SU-DHL-6 (cell line): Measurements from ENCODE around the gene SAP25.

Source experiments
- H2AFZ ChIP-seq: fragments of 200-600 bp; sonication (generic); 2 replicates; pipeline ENCODE4 v1.6.1; 2014; ENCODE audit warnings: low read depth, mild to moderate bottlenecking, moderate library complexity, mixed read lengths, antibody characterized with exemption, low read length; ENCODE audit not compliant: severe bottlenecking
- H3F3A ChIP-seq: fragments of 200-600 bp; shearing (Covaris generic); 2 replicates; pipeline ENCODE4 v1.6.0; 2016; ENCODE audit warnings: antibody characterized with exemption, mild to moderate bottlenecking; ENCODE audit not compliant: insufficient read depth
- H3K27ac ChIP-seq: fragments of 200-600 bp; sonication (generic); 2 replicates; pipeline ENCODE4 v1.5.1; 2016; ENCODE audit warnings: low read depth, mild to moderate bottlenecking, low read length, moderate library complexity, mixed read lengths
- H3K27me3 ChIP-seq: fragments of 200-600 bp; sonication (generic), shearing (Covaris generic); 2 replicates; pipeline ENCODE4 v1.6.0; 2014; ENCODE audit warnings: mild to moderate bottlenecking, low read length
- H3K36me3 ChIP-seq: fragments of 200-600 bp; sonication (generic); 2 replicates; pipeline ENCODE4 v1.6.1; 2014; ENCODE audit warnings: mild to moderate bottlenecking, low read length, mixed read lengths
- H3K4me2 ChIP-seq: fragments of 300-600, 200-600 bp; shearing (Covaris generic), sonication (generic); 2 replicates; pipeline ENCODE4 v1.6.0; 2014; ENCODE audit warnings: low read length, low read depth, mild to moderate bottlenecking; ENCODE audit not compliant: poor library complexity, severe bottlenecking
- H3K4me3 ChIP-seq: fragments of 200-600 bp; sonication (generic); 2 replicates; pipeline ENCODE4 v1.5.1; 2014; ENCODE audit warnings: antibody characterized with exemption, low read length, mild to moderate bottlenecking, mixed read lengths; ENCODE audit not compliant: insufficient read depth, poor library complexity, severe bottlenecking
- H3K79me2 ChIP-seq: fragments of 200-600 bp; sonication (generic); 2 replicates; pipeline ENCODE4 v1.6.1; 2014; ENCODE audit warnings: mild to moderate bottlenecking, low read length, moderate library complexity; ENCODE audit not compliant: insufficient read depth
- H3K9ac ChIP-seq: fragments of 200-600 bp; sonication (generic); 2 replicates; pipeline ENCODE4 v1.7.0; 2014; ENCODE audit warnings: mild to moderate bottlenecking, low read length
- H3K9me2 ChIP-seq: fragments of 200-600 bp; sonication (generic); replicated peaks from 2 replicates; pipeline ENCODE4 v1.6.1; 2014; ENCODE audit warnings: low read length; ENCODE audit not compliant: insufficient read depth
- H3K9me3 ChIP-seq: fragments of 200-600 bp; sonication (generic); 2 replicates; pipeline ENCODE4 v1.6.1; 2014; ENCODE audit warnings: low read length, mixed read lengths; ENCODE audit not compliant: insufficient read depth
- H4K20me1 ChIP-seq: fragments of 200-600 bp; sonication (generic); 2 replicates; pipeline ENCODE4 v1.6.1; 2014; ENCODE audit warnings: low read depth, mild to moderate bottlenecking, antibody characterized with exemption, low read length, moderate library complexity, mixed read lengths
- CTCF ChIP-seq: fragments of 200-600 bp; sonication (generic); IDR thresholded peaks from one replicate; pipeline ENCODE4 v1.5.1; 2017; ENCODE audit warnings: antibody characterized with exemption, mild to moderate bottlenecking, low read length, moderate library complexity; ENCODE audit not compliant: insufficient read depth, poor library complexity, severe bottlenecking
- EZH2phosphoT487 ChIP-seq: fragments of 200-600 bp; sonication (generic), shearing (Covaris generic); conservative IDR thresholded peaks from 2 replicates; pipeline ENCODE4 v1.6.1; 2018; ENCODE audit warnings: mild to moderate bottlenecking, antibody characterized with exemption, low read length, moderate library complexity, mixed read lengths

The SAP25 gene

GRCh38 chr7:100572281-100572948 lies 1.3 kb downstream of the SAP25 start:
- no peak overlapping the region for H3K27ac ChIP-seq
- H3K9me3 ChIP-seq, result no peaks in the 10 kb centered on the region
- no peaks in the 10 kb centered on the region for H4K20me1 ChIP-seq
- H3K79me2 ChIP-seq, result no peaks in the 10 kb centered on the region
- no peaks in the 10 kb centered on the region for H3K36me3 ChIP-seq
- TF ChIP-seq EZH2phosphoT487 (no peak), CTCF (no peak)
- H3K4me2 ChIP-seq, result no peak overlapping the region
- H3F3A ChIP-seq, result no peaks in the 10 kb centered on the region
- no peak overlapping the region for H3K9ac ChIP-seq
- no peak overlapping the region for H2AFZ ChIP-seq
- H3K27me3 ChIP-seq, result no peaks in the 10 kb centered on the region
- H3K4me3 ChIP-seq, result no peak overlapping the region
- no peaks in the 10 kb centered on the region for H3K9me2 ChIP-seq

DNA sequence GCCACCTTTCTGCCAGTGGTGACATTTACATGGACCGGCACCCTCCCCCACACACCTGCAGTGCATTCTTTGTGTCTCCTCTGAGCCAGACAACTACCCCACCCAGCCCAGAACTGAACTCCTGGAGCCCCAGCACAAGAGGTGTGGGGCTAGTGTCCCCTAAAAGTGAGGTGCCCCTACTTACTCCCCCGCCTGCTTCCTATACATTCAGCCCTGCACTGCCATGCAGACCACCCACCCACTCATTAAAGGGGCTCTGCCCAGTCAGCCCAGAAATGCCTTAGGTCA lies 1.9 kb downstream of the SAP25 start:
- Histone ChIP-seq H3K27me3 (no peaks in the 10 kb centered on the region), H3K27ac (no peak overlapping the region), H3K9ac (no peak overlapping the region), H3K9me2 (no peaks in the 10 kb centered on the region), H3K9me3 (no peaks in the 10 kb centered on the region), H3K4me2 (no peak overlapping the region), H3F3A (no peaks in the 10 kb centered on the region), H2AFZ (no peak overlapping the region), H4K20me1 (no peaks in the 10 kb centered on the region), H3K36me3 (no peaks in the 10 kb centered on the region), H3K4me3 (no peak overlapping the region), H3K79me2 (no peaks in the 10 kb centered on the region)
- TF ChIP-seq EZH2phosphoT487 (no peak), CTCF (no peak)

DNA sequence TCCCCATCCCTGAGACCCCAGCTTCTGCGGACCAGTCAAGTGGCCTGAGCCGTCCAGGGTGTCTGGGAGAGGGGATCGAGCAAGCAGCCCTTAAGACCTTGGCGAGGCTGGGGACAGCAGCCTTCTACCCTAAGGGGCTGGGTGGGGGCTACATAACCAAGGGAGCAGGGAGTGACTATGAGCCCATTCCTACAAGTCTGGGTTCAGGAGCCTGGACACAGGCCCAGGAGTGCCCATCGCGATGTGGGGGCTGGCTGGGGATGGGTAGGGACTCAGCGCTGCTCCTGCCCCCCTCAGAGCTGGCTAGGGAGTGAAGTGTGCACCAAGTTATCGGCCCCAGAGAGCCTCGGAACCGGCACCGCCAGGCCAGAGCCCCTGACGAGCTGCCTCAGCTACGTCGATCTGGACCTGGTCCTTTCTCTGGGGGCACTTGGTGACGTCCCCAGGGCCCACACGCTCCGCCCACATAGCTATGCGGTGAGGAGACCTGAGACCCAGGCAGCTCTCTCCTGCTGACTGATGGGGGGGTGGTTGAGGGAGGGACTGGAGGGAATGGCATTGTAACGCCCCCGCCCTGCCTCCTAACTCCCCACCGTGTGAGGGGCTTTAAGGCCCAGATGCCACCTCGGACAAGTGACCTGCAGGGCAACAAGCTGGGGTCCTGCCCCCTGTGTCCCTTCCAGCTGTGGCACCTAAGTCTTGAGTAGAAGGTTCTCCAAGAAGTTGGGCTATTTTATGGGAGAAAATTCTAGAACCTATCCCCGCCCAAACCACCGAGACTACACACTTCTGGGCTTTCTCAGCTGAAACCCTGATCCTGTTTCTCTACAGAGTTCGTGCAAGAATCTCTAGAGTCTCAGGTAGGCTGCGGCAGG lies 2.5 kb downstream of the SAP25 start:
- H3K36me3 ChIP-seq, result no peaks in the 10 kb centered on the region
- no peak overlapping the region for H3K4me2 ChIP-seq
- no peaks in the 10 kb centered on the region for H3K27me3 ChIP-seq
- H4K20me1 ChIP-seq, result no peaks in the 10 kb centered on the region
- no peaks in the 10 kb centered on the region for H3K9me2 ChIP-seq
- no peak overlapping the region for H3K4me3 ChIP-seq
- H3K27ac ChIP-seq, result no peak overlapping the region
- no peaks in the 10 kb centered on the region for H3K79me2 ChIP-seq
- H3K9me3 ChIP-seq, result no peaks in the 10 kb centered on the region
- no peak for TF ChIP-seq EZH2phosphoT487
- no peak for TF ChIP-seq CTCF
- H2AFZ ChIP-seq, result no peak overlapping the region
- H3F3A ChIP-seq, result no peaks in the 10 kb centered on the region
- H3K9ac ChIP-seq, result no peak overlapping the region
